Activated naive CD4-positive, alpha-beta T cell treated with anti-CD3 and anti-CD28 coated beads, Interleukin-2, amount 50 U/mL, for 24 hours (primary cell): ENCODE measurements around the gene CES2.
"Not testable (repeated sequence)": the region's sequence is repeated elsewhere in the genome, so short reads cannot be mapped to it uniquely, and the experiment has no call there.

ENCODE experiments used
- H3K27ac Mint-ChIP-seq: one replicate; pipeline ENCODE4 v1.8.0; 2021; ENCODE audit warnings: mild to moderate bottlenecking, mixed read lengths
- H3K27me3 Mint-ChIP-seq: one replicate; pipeline ENCODE4 v1.8.0; 2021; ENCODE audit warnings: mixed read lengths
- H3K36me3 Mint-ChIP-seq: one replicate; pipeline ENCODE4 v1.8.0; 2021; ENCODE audit warnings: mixed read lengths
- H3K4me1 Mint-ChIP-seq: one replicate; pipeline ENCODE4 v1.8.0; 2021; ENCODE audit warnings: mixed read lengths
- H3K4me3 Mint-ChIP-seq: one replicate; pipeline ENCODE4 v1.8.0; 2021; ENCODE audit warnings: mild to moderate bottlenecking, mixed read lengths
- H3K9me3 Mint-ChIP-seq: one replicate; pipeline ENCODE4 v1.8.0; 2021; ENCODE audit warnings: mixed read lengths

Gene CES2

GRCh38 chr16:66968847-66969246 is 33.5 kb downstream of the CES2 start:
- H3K27me3 Mint-ChIP-seq, result no peaks in the 10 kb centered on the region
- no peak overlapping the region for H3K4me3 Mint-ChIP-seq
- no peaks in the 10 kb centered on the region for H3K36me3 Mint-ChIP-seq
- no peaks in the 10 kb centered on the region for H3K4me1 Mint-ChIP-seq
- H3K27ac Mint-ChIP-seq, result no peak overlapping the region
- H3K9me3 Mint-ChIP-seq, result no peaks in the 10 kb centered on the region

- no peaks in the 10 kb centered on the region for H3K36me3 Mint-ChIP-seq
- no peak overlapping the region for H3K27ac Mint-ChIP-seq
- peaks cover 5% of the 10 kb centered on the region for H3K4me1 Mint-ChIP-seq
- H3K9me3 Mint-ChIP-seq, result no peaks in the 10 kb centered on the region
- no peaks in the 10 kb centered on the region for H3K27me3 Mint-ChIP-seq
- no peak overlapping the region for H3K4me3 Mint-ChIP-seq
Measured at GRCh38 chr16:66970775-66971720, 35.7 kb downstream of the CES2 start.

- H3K4me1 Mint-ChIP-seq, result peaks cover 9% of the 10 kb centered on the region
- H3K27me3 Mint-ChIP-seq, result no peaks in the 10 kb centered on the region
- no peak overlapping the region for H3K4me3 Mint-ChIP-seq
Measured at GRCh38 chr16:66972983-66973382, 37.7 kb downstream of the CES2 start.

GRCh38 chr16:66973716-66974115 is 38.4 kb downstream of the CES2 start:
- Mint-ChIP-seq H3K9me3 (no peaks in the 10 kb centered on the region), H3K27ac (no peak overlapping the region), H3K36me3 (no peaks in the 10 kb centered on the region), H3K27me3 (no peaks in the 10 kb centered on the region), H3K4me1 (peaks cover 9% of the 10 kb centered on the region), H3K4me3 (no peak overlapping the region)

More at GRCh38 chr16:66972983-66973382, 37.7 kb downstream of the CES2 start:
- no peaks in the 10 kb centered on the region for H3K36me3 Mint-ChIP-seq
- no peaks in the 10 kb centered on the region for H3K9me3 Mint-ChIP-seq
- no peak overlapping the region for H3K27ac Mint-ChIP-seq

GRCh38 chr16:66974156-66974931 is 39.0 kb downstream of the CES2 start:
- H3K4me3 Mint-ChIP-seq, H3K36me3 Mint-ChIP-seq, H3K27ac Mint-ChIP-seq, H3K27me3 Mint-ChIP-seq, H3K9me3 Mint-ChIP-seq, H3K4me1 Mint-ChIP-seq: not testable (repeated sequence)

GRCh38 chr16:66974932-66975246 is 39.6 kb downstream of the CES2 start:
- not testable (repeated sequence) for H3K9me3 Mint-ChIP-seq, H3K36me3 Mint-ChIP-seq, H3K27ac Mint-ChIP-seq, H3K27me3 Mint-ChIP-seq, H3K4me1 Mint-ChIP-seq
- peak overlapping the region; percentile 40 for H3K4me3 Mint-ChIP-seq

- H3K27me3 Mint-ChIP-seq, result no peaks in the 10 kb centered on the region
- no peaks in the 10 kb centered on the region for H3K9me3 Mint-ChIP-seq
- H3K27ac Mint-ChIP-seq, result no peak overlapping the region
- H3K4me3 Mint-ChIP-seq, result no peak overlapping the region
- H3K36me3 Mint-ChIP-seq, result no peaks in the 10 kb centered on the region
- peaks cover 9% of the 10 kb centered on the region for H3K4me1 Mint-ChIP-seq
Measured at GRCh38 chr16:66975302-66975893, 40.1 kb downstream of the CES2 start.

GRCh38 chr16:66976746-66977145 is 41.4 kb downstream of the CES2 start:
- Mint-ChIP-seq H3K9me3 (no peaks in the 10 kb centered on the region), H3K4me1 (peaks cover 9% of the 10 kb centered on the region), H3K27me3 (no peaks in the 10 kb centered on the region), H3K36me3 (no peaks in the 10 kb centered on the region), H3K27ac (peak overlapping the region; percentile 30), H3K4me3 (no peak overlapping the region)

GRCh38 chr16:66977341-66978113 is 42.2 kb downstream of the CES2 start:
- no peak overlapping the region for H3K27ac Mint-ChIP-seq
- no peaks in the 10 kb centered on the region for H3K27me3 Mint-ChIP-seq
- H3K36me3 Mint-ChIP-seq, result no peaks in the 10 kb centered on the region
- H3K4me1 Mint-ChIP-seq, result peaks cover 15% of the 10 kb centered on the region
- H3K4me3 Mint-ChIP-seq, result no peak overlapping the region
- H3K9me3 Mint-ChIP-seq, result no peaks in the 10 kb centered on the region

- no peaks in the 10 kb centered on the region for H3K27me3 Mint-ChIP-seq
- H3K4me1 Mint-ChIP-seq, result peaks cover 24% of the 10 kb centered on the region
- H3K36me3 Mint-ChIP-seq, result no peaks in the 10 kb centered on the region
- no peaks in the 10 kb centered on the region for H3K9me3 Mint-ChIP-seq
- no peak overlapping the region for H3K27ac Mint-ChIP-seq
- no peak overlapping the region for H3K4me3 Mint-ChIP-seq
Measured at GRCh38 chr16:66979011-66979717, 43.8 kb downstream of the CES2 start.

GRCh38 chr16:66983033-66983432 is 47.7 kb downstream of the CES2 start:
- Mint-ChIP-seq H3K9me3 (no peaks in the 10 kb centered on the region), H3K4me1 (peaks cover 31% of the 10 kb centered on the region), H3K27ac (no peak overlapping the region), H3K36me3 (no peaks in the 10 kb centered on the region), H3K27me3 (no peaks in the 10 kb centered on the region), H3K4me3 (no peak overlapping the region)

- H3K27me3 Mint-ChIP-seq, result no peaks in the 10 kb centered on the region
- no peaks in the 10 kb centered on the region for H3K9me3 Mint-ChIP-seq
- peak overlapping the region; percentile 96 for H3K27ac Mint-ChIP-seq
- H3K36me3 Mint-ChIP-seq, result no peaks in the 10 kb centered on the region
- H3K4me3 Mint-ChIP-seq, result peak overlapping the region; percentile 32
- peaks cover 31% of the 10 kb centered on the region for H3K4me1 Mint-ChIP-seq
Measured at GRCh38 chr16:66984892-66985311, 49.6 kb downstream of the CES2 start.

GRCh38 chr16:66986559-66986958 is 51.2 kb downstream of the CES2 start:
- Mint-ChIP-seq H3K9me3 (no peaks in the 10 kb centered on the region), H3K36me3 (no peaks in the 10 kb centered on the region), H3K27ac (no peak overlapping the region), H3K27me3 (no peaks in the 10 kb centered on the region), H3K4me3 (no peak overlapping the region), H3K4me1 (peaks cover 31% of the 10 kb centered on the region)

GRCh38 chr16:66988197-66988788 is 53.0 kb downstream of the CES2 start, which contains the start of gene CES4A:
Gene CES4A, plus strand, starts transcription at chr16:66988589. Its CDS starts 184 bp downstream, at chr16:66988773.
- H3K9me3 Mint-ChIP-seq, result no peaks in the 10 kb centered on the region
- H3K27ac Mint-ChIP-seq, result peak within 1 kb of the TSS; percentile 89
- H3K36me3 Mint-ChIP-seq, result no peaks in the 10 kb centered on the region
- H3K27me3 Mint-ChIP-seq, result no peaks in the 10 kb centered on the region
- no peak within 1 kb of the TSS for H3K4me3 Mint-ChIP-seq
- H3K4me1 Mint-ChIP-seq, result peaks cover 22% of the 10 kb centered on the region
